Subcutaneous adipose tissue (tissue), 4 donors: Measurements from ENCODE around the gene GPSM1. TPM values are rescaled to one million over a fixed set of nuclear protein-coding genes. Genes with fewer than 3 reads are reported as not detected.

Experiments used
- total RNA-seq, 4 donors: library from RNA; depleted of rRNA; stranded (reverse); fragments of >200 nt; gene quantifications; one replicate each; pipeline ENCODE4 v1.1.0, GENCODE V29; 2016
- TF ChIP-seq, protein P1 (sequence below): fragments of 450-650 bp; IDR thresholded peaks from one replicate; pipeline ENCODE4 v1.5.1; 2016; ENCODE audit warnings: low read depth, mild to moderate bottlenecking, control low read depth, antibody characterized with exemption, moderate library complexity

Gene GPSM1
- total RNA-seq, 4 donors from 2014 or later: 2.1 to 5.8 (median 4.1) TPM

DNA sequence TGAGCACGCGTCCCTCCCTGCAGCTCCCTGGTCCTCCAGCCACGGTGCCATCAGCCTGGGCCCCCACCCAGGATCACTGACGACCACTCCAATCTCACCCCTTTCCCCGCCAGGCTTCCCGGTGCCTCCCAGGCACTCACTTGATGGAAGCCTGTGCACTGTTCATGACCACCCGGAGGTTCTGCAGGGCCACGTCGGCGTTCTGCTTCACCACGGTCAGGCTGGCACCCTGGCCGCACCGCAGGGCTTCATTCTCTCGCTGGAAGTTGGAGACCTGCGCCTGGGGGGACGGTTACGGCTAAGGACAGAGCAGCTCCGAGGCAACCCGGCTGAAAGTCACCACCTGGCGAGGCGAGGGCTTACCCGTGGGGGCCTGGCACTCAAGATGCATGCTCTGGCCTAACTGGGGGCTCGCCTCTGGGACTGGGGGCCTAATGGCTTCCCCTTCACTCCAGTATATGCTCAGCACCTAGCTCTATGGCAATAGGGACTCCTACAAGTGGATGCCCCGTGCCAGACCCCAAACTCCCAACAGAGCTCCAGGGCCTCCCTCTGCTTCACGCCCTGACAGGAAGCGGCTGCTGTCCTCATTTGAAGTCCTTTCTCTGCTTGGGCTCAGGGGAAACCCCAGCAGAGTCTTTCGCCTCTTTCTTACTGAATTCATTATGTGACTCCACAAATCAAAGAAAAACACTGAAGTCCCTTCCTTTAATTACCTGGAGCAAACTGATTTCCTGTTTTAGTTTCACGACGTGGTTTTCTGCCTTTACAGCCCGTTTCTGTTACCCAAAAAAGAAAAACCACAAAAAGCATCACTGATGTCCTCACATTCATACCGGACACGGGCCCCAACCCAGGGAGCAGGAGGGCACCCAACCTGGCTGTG is 76.8 kb downstream of the GPSM1 start:
- TF ChIP-seq, protein P1, sequence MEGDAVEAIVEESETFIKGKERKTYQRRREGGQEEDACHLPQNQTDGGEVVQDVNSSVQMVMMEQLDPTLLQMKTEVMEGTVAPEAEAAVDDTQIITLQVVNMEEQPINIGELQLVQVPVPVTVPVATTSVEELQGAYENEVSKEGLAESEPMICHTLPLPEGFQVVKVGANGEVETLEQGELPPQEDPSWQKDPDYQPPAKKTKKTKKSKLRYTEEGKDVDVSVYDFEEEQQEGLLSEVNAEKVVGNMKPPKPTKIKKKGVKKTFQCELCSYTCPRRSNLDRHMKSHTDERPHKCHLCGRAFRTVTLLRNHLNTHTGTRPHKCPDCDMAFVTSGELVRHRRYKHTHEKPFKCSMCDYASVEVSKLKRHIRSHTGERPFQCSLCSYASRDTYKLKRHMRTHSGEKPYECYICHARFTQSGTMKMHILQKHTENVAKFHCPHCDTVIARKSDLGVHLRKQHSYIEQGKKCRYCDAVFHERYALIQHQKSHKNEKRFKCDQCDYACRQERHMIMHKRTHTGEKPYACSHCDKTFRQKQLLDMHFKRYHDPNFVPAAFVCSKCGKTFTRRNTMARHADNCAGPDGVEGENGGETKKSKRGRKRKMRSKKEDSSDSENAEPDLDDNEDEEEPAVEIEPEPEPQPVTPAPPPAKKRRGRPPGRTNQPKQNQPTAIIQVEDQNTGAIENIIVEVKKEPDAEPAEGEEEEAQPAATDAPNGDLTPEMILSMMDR: no peak

DNA sequence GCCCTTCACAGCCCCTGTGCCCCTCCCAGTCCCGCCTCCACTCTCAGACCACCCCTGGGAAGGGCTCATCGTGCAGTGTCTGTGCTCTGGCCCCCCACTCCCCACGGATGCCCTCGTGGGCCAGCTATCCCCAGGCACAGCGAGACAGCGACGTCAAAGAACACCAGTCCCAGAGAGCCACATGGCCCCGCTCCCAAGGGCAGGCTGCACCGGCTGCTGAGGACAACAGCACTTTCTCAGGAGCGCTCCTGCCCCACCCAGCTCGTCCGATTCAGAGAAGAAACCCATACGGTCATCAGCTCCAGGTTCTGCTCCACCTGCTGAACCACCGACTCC is 77.4 kb downstream of the GPSM1 start:
- TF ChIP-seq, protein P1: no peak

DNA sequence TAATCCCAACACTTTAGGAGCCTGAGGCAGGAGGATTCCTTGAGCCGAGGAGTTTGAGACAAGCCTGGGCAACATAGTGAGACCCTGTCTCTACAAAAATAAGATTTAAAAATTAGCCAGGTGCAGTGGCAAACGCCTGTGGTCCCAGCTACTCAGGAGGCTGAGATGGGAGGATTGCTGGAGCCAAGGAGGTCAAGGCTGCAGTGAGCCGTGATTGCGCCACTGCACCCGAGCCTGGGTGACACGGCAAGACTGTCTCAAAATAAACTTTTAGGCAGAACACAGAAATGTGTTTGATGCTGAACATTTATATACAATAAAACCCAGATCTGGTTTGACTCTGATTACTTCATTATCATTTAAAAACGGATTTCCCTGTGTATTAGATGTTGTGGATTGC is 78.1 kb downstream of the GPSM1 start:
- TF ChIP-seq, protein P1: no peak

DNA sequence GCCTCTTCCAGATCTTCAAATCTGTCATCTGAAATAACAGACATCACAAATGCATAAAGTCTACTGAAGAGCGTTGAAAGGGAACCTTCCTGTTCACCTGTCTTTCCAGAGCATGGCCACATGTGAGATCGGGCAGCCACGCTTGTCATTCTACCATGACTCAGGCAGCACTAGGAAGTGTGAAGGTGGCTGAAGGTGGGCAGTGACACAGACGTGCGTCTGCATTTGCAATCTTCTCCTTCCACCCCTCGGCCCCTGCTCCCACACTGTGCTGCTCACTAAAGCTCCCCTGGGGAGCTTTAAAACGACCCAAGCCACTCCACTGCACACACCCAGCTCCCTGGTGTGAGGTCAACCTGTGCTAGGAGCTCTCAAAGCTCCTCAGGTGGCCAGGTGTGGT is 80.6 kb downstream of the GPSM1 start:
- TF ChIP-seq, protein P1: no peak

Other genes starting within 250 kb of the GPSM1 start
- gene NACC2, start 232.2 kb upstream of the GPSM1 start, total RNA-seq: 10 to 100 TPM; 15.0 to 35.2 (median 20.7) TPM
- 10 to 100 TPM; 11.3 to 47.8 (median 19.6) TPM for gene TMEM250, start 208.7 kb upstream of the GPSM1 start, total RNA-seq
- gene LHX3, start 122.4 kb upstream of the GPSM1 start, total RNA-seq: not detected
- 1 to 10 TPM; 3.7 to 5.3 (median 4.5) TPM for gene QSOX2, start 81.7 kb upstream of the GPSM1 start, total RNA-seq
- not detected for gene CCDC187, start 23.4 kb upstream of the GPSM1 start, total RNA-seq
- 10 to 100 TPM; 10.7 to 36.1 (median 20.1) TPM for gene DNLZ, start 36.2 kb downstream of the GPSM1 start, total RNA-seq
- gene CARD9, start 46.1 kb downstream of the GPSM1 start, total RNA-seq: 1 to 10 TPM in 3 of 4 donors, under 1 TPM in 1; 0.75 to 6.5 (median 3.3) TPM
- gene SNAPC4, start 72.6 kb downstream of the GPSM1 start, total RNA-seq: 10 to 100 TPM in 1 of 4 donors, 1 to 10 TPM in 3; 2.4 to 10.4 (median 3.7) TPM
- gene ENTR1, start 83.1 kb downstream of the GPSM1 start, total RNA-seq: 10 to 100 TPM; 23.3 to 42.0 (median 33.2) TPM
- 10 to 100 TPM; 14.8 to 33.3 (median 29.8) TPM for gene PMPCA, start 83.1 kb downstream of the GPSM1 start, total RNA-seq
- 10 to 100 TPM in 1 of 4 donors, 1 to 10 TPM in 3; 4.4 to 12.8 (median 5.0) TPM for gene INPP5E, start 112.3 kb downstream of the GPSM1 start, total RNA-seq
- 10 to 100 TPM; 39.0 to 65.4 (median 52.9) TPM for gene SEC16A, start 155.5 kb downstream of the GPSM1 start, total RNA-seq
- gene NOTCH1, start 218.5 kb downstream of the GPSM1 start, total RNA-seq: 10 to 100 TPM; 18.0 to 94.4 (median 21.3) TPM